CD4-positive, alpha-beta T cell treated with Interleukin-15 for 1 hour (primary cell): ENCODE results near the gene NBEA.

Source experiments
- DNase-seq: peaks from one replicate; pipeline ENCODE4 v3.0.0-alpha.2; 2020

The NBEA gene

GRCh38 chr13:35720290-35720689 is 778.2 kb downstream of the NBEA start:
- no peak for DNase-seq

GRCh38 chr13:35720690-35721554 is 778.9 kb downstream of the NBEA start:
- DNase-seq = no peak
